Fibroblast of lung (primary cell): Measurements from ENCODE around the gene ABCB9. TPM values are rescaled to one million over a fixed set of nuclear protein-coding genes. Genes with fewer than 3 reads are reported as not detected.

Experiments used
- DNase-seq, 2 donors: peaks; one replicate each; pipeline versions ENCODE4 v3.0.0 to v3.0.0-alpha.2; 2010; ENCODE audit warnings: low read depth in 2 of 2
- H2AFZ ChIP-seq: 2 replicates; pipeline ENCODE4 v1.5.1; 2012; ENCODE audit warnings: low read length, control low read depth, inconsistent platforms
- H3K27ac ChIP-seq: 2 replicates; pipeline ENCODE4 v1.5.1; 2011; ENCODE audit warnings: low read length, control low read depth; ENCODE audit not compliant: insufficient read depth
- H3K27me3 ChIP-seq: 2 replicates; pipeline ENCODE4 v1.5.1; 2011; ENCODE audit warnings: mild to moderate bottlenecking, low read length; ENCODE audit not compliant: control insufficient read depth, insufficient read depth
- H3K36me3 ChIP-seq: 2 replicates; pipeline ENCODE4 v1.5.1; 2011; ENCODE audit warnings: low read length; ENCODE audit not compliant: control insufficient read depth, insufficient read depth
- H3K4me1 ChIP-seq: 2 replicates; pipeline ENCODE4 v1.5.1; 2011; ENCODE audit warnings: low read length; ENCODE audit not compliant: control insufficient read depth, insufficient read depth; ENCODE audit errors: extremely low read depth
- H3K4me2 ChIP-seq: 2 replicates; pipeline ENCODE4 v1.5.1; 2011; ENCODE audit warnings: low read length, control low read depth; ENCODE audit not compliant: insufficient read depth; ENCODE audit errors: extremely low read depth
- H3K4me3 ChIP-seq, 4 experiments: fragments of 200-600 bp in 1 of 4; sonication (generic) in 1 of 4; replicated peaks in 1 of 4; 2 replicates each; pipeline ENCODE4 v1.5.1; 2011 to 2016; ENCODE audit warnings: low read length in 4 of 4, low read depth in 3 of 4, mild to moderate bottlenecking in 3 of 4, control low read depth in 2 of 4, inconsistent platforms in 1 of 4, mixed read lengths in 1 of 4; ENCODE audit not compliant: insufficient read depth in 1 of 4; ENCODE audit errors: control extremely low read depth in 1 of 4
- H3K79me2 ChIP-seq: 2 replicates; pipeline ENCODE4 v1.5.1; 2012; ENCODE audit warnings: mild to moderate bottlenecking, low read length, inconsistent platforms; ENCODE audit not compliant: control insufficient read depth, insufficient read depth
- H3K9ac ChIP-seq: 2 replicates; pipeline ENCODE4 v1.5.1; 2011; ENCODE audit warnings: mild to moderate bottlenecking, low read length, control low read depth; ENCODE audit not compliant: insufficient read depth
- H3K9me3 ChIP-seq: 2 replicates; pipeline ENCODE4 v1.5.1; 2012; ENCODE audit warnings: low read depth, low read length; ENCODE audit not compliant: control insufficient read depth, insufficient read depth
- H4K20me1 ChIP-seq: 2 replicates; pipeline ENCODE4 v1.5.1; 2011; ENCODE audit warnings: low read length; ENCODE audit not compliant: control insufficient read depth, insufficient read depth; ENCODE audit errors: extremely low read depth
- CTCF ChIP-seq, 2 donors: IDR thresholded peaks in 1 of 2; conservative IDR thresholded peaks in 1 of 2; 1 replicate in 1 of 2; 2 replicates in 1 of 2; pipeline ENCODE4 v1.5.1; 2011 to 2012; ENCODE audit warnings: low read length in 2 of 2, control low read depth in 1 of 2, inconsistent platforms in 1 of 2, low read depth in 1 of 2, mild to moderate bottlenecking in 1 of 2
- EZH2 ChIP-seq: IDR thresholded peaks from 2 replicates; pipeline ENCODE4 v1.5.1; 2012; ENCODE audit warnings: low read length, control low read depth, mild to moderate bottlenecking; ENCODE audit errors: missing control alignments
- polyA plus RNA-seq, 2 donors: library from polyadenylated mRNA; depleted of rRNA in 1 of 2; stranded (reverse) in 1 of 2; unstranded in 1 of 2; fragments of >200 nt; gene quantifications; 2 replicates each; pipeline ENCODE4 v1.2.1, GENCODE V29; 2011 to 2012; ENCODE audit warnings: missing spikeins in 1 of 2
- total RNA-seq: library from RNA; depleted of rRNA; stranded (reverse); fragments of >200 nt; gene quantifications from 2 replicates; pipeline ENCODE4 v1.2.1, GENCODE V29; 2014

ABCB9 gene
- total and polyA plus RNA-seq, 2 donors (not counting 1 experiment from before 2014, with no cell fraction given): 3.8 to 6.3 TPM

- no peak for TF ChIP-seq EZH2
- no peak for TF ChIP-seq CTCF (conservative IDR thresholded peaks at IDR 0.05 in 1 of 2, IDR thresholded peaks at IDR 0.05 in 1 of 2; ENCODE audit: low read depth in 1 of 2, low read length in 2 of 2)
- H3K36me3 ChIP-seq: peaks cover 20% of the 10 kb centered on the region
These were observed 24.3 kb upstream of the ABCB9 start for GRCh38 chr12:122990561-122990960.

GRCh38 chr12:122989874-122990419 is 23.7 kb upstream of the ABCB9 start:
- no peak overlapping the region for H3K4me3 ChIP-seq
- H3K9me3 ChIP-seq: no peaks in the 10 kb centered on the region
- H3K9ac ChIP-seq: no peak overlapping the region
- H3K4me1 ChIP-seq: peaks cover under 1% of the 10 kb centered on the region
- no peaks in the 10 kb centered on the region for H4K20me1 ChIP-seq
- H3K27ac ChIP-seq: no peak overlapping the region
- H3K36me3 ChIP-seq: peaks cover 22% of the 10 kb centered on the region
- no peak overlapping the region for H3K4me2 ChIP-seq
- no peak for DNase-seq
- no peak for TF ChIP-seq CTCF (conservative IDR thresholded peaks at IDR 0.05 in 1 of 2, IDR thresholded peaks at IDR 0.05 in 1 of 2; ENCODE audit: low read depth in 1 of 2, low read length in 2 of 2)
- no peak for TF ChIP-seq EZH2
- H2AFZ ChIP-seq: no peak overlapping the region
- H3K27me3 ChIP-seq: no peaks in the 10 kb centered on the region
- H3K79me2 ChIP-seq: no peaks in the 10 kb centered on the region

More at GRCh38 chr12:122990561-122990960, 24.3 kb upstream of the ABCB9 start:
- no peaks in the 10 kb centered on the region for H3K4me1 ChIP-seq
- H3K9me3 ChIP-seq: no peaks in the 10 kb centered on the region
- no peaks in the 10 kb centered on the region for H3K79me2 ChIP-seq
- no peak overlapping the region for H3K4me2 ChIP-seq
- H4K20me1 ChIP-seq: no peaks in the 10 kb centered on the region
- no peak overlapping the region for H3K9ac ChIP-seq
- no peak overlapping the region for H3K27ac ChIP-seq
- H3K4me3 ChIP-seq: no peak overlapping the region
- no peaks in the 10 kb centered on the region for H3K27me3 ChIP-seq
- DNase-seq: no peak
- no peak overlapping the region for H2AFZ ChIP-seq

GRCh38 chr12:122989225-122989839 is 23.1 kb upstream of the ABCB9 start:
- H3K9me3 ChIP-seq: no peaks in the 10 kb centered on the region
- no peaks in the 10 kb centered on the region for H3K27me3 ChIP-seq
- TF ChIP-seq CTCF (conservative IDR thresholded peaks at IDR 0.05 in 1 of 2, IDR thresholded peaks at IDR 0.05 in 1 of 2; ENCODE audit: low read depth in 1 of 2, low read length in 2 of 2) (no peak), EZH2 (no peak)
- H4K20me1 ChIP-seq: no peaks in the 10 kb centered on the region
- no peak for DNase-seq
- H3K4me2 ChIP-seq: no peak overlapping the region
- H3K27ac ChIP-seq: no peak overlapping the region
- no peak overlapping the region for H3K4me3 ChIP-seq
- H3K9ac ChIP-seq: no peak overlapping the region
- H3K4me1 ChIP-seq: peaks cover 6% of the 10 kb centered on the region
- no peak overlapping the region for H2AFZ ChIP-seq
- no peaks in the 10 kb centered on the region for H3K79me2 ChIP-seq
- H3K36me3 ChIP-seq: peaks cover 22% of the 10 kb centered on the region
